Brain pericyte (primary cell): Measurements from ENCODE around the gene MAU2.
A peak's percentile ranks its signal among the peaks of the same experiment; 100 is the strongest.
"Not testable (repeated sequence)": the region's sequence is repeated elsewhere in the genome, so short reads cannot be mapped to it uniquely, and the experiment has no call there.

Experiments
- DNase-seq: peaks from one replicate; pipeline ENCODE4 v3.0.0-alpha.2; 2012; ENCODE audit warnings: low read depth, low spot score

MAU2 gene

DNA sequence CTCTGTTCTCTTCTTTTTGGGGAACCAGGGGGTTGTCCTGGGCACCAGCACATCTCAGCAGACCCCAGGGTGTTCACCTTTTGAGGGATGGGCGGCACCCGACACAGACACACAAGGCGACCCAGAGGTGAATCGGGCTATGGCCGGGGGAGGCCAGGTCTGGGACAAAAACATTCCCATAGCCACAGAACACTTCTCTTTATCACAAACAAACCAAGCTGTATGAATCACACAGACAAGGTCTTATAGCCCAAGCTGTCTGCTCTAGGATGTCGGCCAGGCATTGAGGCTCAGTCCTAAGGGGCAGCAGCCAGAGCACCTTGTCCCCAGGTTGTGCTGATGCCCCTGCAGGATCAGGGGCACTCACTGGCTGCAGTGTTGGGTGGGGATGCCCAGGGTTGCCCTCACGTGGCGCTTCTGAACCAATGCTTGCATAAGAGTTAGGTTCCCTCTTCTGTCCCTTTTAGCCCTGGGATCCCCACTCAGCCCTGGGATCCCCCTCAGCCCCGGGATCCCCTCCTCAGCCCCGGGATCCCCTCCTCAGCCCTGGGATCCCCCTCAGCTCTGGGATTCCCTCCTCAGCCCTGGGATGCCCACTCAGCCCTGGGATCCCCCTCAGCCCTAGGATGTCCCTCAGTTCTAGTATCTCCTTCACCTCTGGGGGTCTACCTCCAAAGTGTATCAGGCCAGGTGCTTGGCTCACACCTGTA, 26.9 kb downstream of the MAU2 start:
- no peak for DNase-seq

DNA sequence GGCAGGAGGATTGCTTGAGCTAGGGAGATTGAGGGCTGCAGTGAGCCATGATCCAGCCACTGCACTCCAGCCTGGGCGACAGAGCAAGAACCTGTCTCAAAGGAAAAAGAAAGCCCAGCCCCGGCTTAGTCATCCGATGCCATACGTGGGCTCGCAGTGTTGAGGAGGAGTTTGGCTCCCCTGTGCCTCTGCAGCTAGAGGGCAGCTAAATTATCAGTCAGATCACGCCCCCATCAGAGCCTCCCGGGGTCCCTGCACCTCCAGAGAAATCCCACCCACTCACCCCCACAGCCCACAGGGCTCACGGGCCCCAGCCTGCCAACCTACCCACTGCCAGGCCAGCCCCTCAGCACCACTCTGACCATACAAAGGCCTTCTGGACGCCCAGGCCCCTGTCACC, 27.6 kb downstream of the MAU2 start:
- DNase-seq: no peak

DNA sequence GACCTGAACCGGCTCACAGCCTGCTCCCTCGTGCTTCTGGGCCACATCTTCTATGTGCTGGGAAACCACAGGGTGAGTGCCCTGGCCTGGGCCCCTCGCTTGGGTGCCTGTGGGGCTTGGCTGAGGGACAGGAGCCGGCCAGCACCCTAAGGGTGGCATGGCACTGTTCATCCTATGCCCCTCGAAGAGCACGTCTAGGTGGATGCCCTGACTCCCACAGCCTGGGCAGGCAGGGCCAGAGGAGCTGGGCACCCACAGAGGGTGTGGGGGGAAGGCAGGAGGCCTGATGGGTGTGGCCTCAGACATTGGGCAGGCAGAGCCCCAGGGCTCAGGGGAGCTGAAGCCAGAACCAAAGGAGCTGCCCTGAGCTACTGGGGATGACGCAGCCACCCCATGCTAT, 28.7 kb downstream of the MAU2 start:
- no peak for DNase-seq

DNA sequence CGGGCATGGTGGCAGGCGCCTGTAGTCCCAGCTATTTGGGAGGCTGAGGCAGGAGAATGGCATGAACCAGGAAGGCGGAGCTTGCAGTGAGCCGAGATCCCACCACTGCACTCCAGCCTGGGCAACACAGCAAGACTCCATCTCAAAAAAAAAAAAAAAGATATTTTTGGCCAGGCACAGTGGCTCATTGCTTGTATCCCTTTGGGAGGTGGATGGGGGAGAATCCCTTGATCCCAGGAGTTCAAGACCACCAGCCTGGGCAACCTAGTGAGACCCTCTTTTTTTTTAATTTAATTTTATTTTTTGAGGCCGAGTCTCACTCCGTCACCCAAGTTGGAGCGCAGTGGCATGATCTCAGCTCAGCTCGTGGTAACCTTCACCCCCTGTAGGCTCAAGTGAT, 30.1 kb downstream of the MAU2 start:
- DNase-seq: not testable (repeated sequence)

DNA sequence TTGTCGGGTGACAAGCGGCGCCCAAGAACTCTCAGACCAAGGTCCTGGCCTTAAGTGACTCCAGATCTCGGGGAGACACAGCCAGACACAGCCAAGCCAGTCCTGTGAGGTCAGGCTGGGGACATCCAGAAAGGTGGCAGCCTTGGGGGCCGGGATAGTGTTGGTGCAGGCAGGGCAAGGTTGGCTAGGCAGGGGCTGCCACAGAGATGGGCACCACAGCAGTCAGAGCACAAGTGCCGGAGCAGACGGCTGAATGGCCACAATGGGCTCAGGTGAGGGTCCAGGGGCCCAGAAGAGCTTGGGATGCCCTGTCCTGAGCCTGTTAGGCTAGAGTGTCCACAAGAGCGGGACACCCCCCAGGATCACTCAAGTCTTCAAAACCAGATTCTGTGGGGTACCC, 32.2 kb downstream of the MAU2 start:
- DNase-seq: no peak

DNA sequence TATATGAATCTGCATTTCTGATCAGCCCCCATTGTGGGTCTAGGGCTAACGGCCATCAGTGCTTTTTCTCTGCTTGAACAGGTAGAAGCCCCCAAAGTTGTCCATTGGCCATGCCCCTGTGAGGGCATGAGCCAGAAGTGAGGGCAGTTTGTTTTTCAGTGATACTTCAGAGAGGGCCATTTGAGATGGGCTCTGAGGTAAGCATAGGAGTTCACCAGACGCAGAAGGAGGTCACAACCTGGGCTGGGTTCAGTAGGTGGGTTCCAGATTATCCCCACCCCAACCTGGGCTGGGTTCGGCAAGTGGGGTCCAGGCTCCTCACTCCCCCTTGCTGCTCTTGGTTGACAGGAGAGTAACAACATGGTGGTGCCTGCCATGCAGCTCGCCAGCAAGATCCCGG, 33.4 kb downstream of the MAU2 start:
- no peak for DNase-seq

DNA sequence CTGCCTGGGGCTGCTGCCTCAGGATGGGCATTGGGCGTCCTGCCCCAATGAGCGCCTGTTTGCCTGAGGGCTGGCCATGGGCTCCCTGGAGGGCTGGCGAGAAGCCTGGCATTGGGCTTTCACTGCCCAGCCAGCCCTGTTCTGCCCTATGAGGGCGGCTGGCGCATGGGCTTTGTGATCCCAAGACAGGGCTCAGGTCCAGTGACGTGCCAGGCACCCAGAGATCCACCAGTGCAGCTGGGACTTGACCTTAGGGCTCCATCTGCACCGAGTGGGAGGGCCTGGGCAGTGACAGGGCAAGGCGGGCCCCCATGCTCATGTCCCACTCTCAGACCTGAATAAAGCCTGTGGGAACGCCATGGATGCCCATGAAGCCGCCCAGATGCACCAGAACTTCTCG, 34.3 kb downstream of the MAU2 start:
- no peak for DNase-seq

DNA sequence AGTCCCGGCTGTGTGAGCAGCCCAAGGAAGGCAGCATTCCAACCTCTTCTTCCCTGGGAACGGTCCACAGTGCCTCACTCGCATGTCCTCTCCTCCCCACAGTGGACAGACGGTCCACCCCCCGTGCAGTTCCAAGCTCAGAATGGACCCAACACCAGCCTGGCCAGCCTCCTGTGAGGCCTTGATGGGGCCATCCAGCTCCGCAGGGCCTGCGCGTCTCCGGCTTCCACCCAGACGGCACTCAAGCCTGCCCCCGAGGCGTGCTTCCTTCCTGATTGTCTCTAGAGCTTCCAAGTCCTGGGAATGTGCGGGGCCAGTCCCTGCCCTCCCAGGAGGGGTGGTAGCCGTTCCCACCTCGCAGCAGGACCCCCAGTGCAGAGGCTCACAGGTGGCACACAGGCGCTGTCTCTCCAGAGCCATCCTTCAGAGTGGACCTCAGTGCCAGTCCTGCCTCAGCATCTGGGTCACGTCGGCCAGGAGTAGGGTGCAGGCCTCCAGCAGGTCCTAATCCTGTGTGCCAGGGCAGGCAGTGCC, 35.0 kb downstream of the MAU2 start:
- no peak for DNase-seq

DNA sequence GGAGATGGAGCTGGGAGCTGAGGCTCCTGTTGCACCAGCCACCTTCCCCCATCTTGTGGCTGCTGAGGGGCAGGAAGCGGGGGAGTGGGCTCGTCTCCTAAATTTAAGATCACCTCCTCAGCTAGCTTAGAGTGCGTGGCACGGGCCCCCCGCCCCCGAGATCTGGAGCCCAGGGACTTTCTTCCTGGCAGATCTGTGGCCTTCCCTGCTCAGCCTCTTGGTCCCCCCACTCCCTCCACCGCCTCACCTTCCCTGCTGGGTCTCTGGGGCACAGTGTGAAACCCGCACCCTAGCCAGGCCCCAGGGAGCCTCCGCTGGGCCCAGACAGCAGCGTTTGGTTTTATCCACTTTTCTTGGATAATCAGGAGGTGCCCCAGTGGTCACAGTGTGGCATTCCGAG, 35.9 kb downstream of the MAU2 start:
- DNase-seq: no peak

DNA sequence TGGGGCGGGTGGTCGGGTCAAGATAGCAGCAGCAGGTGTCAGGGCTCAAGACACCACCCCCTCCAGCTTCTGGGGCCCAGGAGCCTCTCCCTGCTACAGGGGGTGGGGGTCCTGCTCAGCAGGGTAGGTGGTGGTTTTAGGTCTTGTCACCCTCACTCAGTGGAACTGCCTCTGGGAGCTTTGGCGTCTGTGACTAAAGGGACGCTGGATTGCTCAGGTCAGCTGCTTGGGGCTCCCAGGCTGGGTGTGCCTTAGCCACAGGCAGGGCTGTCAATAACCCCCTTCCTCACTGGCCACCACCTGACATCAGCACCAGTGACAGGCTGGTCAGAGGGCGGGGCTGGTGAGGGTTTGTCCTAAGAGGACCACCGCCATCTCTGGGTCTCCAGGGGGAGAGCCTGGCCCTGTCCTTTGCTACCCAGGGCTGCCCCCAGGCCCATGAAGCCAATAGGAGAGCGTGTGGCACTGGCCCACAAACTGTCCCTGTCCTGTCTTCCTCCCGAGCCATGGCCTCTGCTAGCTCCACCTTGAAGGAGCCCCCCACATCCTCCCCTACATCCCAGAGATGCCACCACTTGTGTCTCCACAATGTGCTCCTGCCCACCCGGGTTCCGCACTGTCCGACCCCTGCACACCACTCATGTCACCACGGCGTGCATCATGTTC, 36.4 kb downstream of the MAU2 start:
- no peak for DNase-seq

DNA sequence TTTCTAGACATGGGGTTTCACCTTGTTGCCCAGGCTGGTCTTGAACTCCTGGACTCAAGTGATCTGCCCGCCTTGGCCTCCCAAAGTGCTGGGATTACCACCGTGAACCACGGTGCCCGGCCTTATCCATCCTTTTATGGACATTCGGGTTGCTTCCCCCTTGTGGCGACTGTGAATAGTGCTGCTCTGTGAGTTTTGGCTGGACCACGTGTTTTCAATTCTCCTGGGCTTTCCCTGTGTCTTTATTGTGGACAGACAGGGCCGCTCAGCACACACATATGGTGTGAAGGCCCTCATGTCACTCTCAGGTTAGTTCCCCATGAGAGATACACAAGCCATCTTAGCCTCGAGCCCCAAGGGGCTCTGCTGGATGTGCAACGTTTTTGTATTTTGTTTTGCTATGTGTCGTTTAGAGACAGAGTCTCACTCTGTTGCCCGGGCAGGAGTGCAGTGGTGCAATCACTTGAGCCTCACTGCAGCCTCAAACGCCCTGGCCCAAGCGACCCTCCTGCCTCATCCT, 40.5 kb downstream of the MAU2 start:
- DNase-seq: peak; percentile 69

DNA sequence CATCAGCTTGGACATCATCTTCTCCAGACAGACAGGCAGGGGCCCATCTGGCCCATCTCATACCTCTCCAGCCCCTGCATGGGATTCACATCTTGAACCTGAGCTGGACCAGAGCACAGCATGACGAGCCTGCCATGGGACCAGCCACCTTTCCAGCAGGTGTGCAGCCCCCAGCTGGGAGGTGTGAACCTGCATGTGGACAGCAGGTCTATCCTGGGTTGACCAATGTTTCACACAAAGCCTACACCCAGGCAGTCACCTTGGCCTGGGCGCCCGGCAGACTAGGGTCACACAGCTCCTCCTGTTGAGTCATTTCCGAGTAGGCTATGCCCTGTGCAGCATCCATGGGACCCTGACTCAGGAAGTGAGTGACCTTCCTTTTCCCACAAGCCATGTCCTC, 41.4 kb downstream of the MAU2 start:
- DNase-seq: no peak

DNA sequence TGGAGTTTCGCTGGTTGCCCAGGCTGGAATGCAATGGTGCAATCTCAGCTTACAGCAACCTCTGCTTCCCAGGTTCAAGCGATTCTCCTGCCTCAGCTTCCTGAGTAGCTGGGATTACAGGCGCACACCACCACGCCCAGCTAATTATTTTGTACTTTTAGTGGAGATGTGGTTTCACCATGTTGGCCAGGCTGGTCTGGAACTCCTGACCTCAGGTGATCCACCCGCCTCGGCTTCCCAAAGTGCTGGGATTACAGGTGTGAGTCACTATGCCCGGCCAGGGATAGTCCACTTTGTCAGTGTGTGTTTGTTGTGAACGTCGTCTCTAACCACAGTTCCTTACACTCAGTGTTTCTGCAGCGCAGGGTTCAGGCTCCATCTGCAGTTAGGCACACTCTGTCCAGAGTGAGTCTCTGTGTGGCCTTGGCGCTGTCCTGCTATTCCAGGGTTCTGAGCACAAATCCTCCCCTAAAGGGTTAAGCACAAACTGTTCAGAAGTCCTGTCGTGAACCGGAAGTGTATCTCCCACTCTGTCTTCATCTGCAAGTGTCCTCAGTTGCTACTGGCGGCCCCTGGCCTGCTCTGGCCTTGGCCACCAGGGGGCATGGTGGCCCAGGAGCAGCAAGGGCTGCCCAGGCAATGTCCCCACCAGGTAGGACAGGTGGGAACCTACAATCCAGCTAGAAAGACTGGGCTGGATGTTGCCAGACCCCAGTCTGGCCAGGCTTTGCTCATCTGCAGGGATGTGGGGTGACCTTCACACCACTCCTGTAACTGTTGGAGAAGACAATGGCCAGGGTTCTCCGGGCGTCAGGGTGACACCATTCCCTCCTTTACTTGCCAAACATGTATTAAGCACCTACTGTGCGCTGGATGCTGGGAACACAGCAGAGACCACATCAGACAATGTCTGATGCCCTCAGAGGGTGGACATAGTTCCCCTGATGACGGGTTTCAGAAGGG, 46.1 kb downstream of the MAU2 start:
- no peak for DNase-seq

DNA sequence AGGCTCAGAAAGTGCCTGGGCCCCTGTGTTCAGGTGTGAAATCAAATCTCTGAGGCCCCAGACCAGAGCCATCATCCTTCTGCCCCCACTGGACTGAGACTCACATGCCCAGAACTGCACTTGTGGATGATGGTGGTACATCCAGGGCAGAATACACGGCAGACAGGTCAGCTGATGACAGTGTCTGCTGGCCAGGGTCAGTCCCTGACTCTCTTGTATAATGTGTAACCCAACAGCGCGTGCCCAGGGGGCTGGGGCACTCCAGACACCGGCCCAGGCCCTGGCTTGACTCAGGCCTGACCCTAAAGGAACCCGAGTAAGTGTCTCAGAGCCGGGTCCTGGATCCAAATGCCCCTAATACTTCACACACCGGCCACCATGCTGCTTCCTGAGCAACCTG, 47.5 kb downstream of the MAU2 start:
- no peak for DNase-seq

DNA sequence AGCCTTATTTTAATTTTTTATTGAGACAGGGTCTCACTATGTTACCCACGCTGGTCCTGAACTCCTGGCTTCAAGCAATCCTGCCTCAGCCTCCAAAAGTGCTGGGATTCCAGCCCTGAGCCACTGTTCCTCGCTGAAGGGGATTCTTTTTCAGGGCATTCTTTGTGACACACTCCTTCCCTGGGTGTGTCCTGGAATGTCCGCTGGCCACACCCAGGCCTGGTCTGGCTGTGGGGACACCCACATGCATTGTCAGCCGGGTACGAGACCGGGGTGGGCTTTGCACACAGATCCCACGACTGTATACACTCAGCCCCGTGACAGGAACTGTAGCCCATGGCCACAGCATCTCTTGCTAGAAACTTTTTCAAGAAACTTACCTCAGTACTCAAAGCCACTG, 50.4 kb downstream of the MAU2 start:
- no peak for DNase-seq

DNA sequence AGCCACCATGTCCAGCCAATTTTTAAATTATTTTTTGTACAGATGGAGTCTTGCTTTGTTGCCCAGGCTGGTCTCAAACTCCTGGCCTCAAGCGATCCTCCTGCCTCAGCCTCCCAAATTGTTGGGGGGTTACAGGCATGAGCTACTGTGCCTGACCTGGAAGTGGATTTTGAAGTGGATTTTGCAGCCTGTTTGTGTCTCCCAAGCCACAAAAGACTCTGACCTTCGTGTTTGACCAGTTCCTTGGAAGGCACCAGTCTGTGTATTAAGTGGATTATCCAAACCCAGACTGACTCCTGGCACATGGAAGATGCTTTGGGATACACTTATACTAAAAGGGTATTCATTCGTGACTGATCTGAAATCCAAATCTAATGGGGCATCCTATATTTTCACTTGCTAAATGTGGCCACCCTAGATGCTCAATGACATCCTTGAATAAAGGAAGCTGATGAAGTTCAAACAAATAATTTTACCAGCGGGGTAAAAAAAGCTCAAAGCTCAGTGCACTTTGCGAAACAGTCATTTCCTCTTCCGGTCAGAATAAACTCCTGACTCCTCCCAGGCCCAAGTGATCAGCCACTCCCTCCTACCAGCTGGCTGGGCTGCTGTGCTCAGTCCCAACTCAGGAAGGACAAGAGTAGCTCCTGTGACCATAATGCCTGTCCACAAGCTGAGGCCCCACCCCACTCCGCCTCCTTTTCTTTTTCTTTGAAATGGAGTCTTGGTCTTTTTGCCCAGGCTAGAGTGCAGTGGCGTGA, 52.2 kb downstream of the MAU2 start:
- DNase-seq: no peak

DNA sequence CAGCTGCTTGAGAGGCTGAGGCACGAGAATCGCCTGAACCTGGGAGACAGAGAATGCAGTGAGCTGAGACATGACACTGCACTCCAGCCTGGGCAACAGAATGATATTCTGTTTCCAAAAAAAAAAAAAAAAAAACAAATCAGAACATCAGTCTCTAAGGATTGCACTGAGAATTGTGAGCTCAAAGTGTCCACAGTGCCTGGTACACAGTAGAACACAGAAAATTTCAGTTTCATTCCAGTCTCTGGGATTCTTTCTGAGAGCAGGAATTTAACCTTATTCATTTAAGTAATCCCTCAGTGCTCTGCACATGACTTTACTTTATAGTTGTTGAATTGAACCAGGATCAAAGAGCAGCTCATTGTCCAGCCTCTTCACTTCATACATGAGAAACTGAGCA, 58.9 kb downstream of the MAU2 start:
- DNase-seq: no peak

DNA sequence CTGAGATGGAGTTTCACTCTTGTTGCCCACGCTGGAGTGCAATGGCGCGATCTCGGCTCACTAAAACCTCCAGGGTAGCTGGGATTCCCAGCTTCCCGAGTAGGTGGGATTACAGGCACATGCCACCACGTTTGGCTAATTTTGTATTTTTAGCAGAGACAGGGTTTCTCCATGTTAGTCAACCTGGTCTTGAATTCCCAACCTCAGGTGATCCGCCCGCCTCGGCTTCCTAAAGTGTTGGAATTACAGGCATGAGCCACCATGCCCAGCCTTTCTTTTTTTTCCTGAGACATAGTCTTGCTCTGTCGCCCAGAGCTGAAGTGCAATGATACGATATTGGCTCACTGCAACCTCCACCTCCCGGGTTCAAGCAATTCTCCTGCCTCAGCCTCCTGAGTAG, 59.7 kb downstream of the MAU2 start:
- DNase-seq: not testable (repeated sequence)

DNA sequence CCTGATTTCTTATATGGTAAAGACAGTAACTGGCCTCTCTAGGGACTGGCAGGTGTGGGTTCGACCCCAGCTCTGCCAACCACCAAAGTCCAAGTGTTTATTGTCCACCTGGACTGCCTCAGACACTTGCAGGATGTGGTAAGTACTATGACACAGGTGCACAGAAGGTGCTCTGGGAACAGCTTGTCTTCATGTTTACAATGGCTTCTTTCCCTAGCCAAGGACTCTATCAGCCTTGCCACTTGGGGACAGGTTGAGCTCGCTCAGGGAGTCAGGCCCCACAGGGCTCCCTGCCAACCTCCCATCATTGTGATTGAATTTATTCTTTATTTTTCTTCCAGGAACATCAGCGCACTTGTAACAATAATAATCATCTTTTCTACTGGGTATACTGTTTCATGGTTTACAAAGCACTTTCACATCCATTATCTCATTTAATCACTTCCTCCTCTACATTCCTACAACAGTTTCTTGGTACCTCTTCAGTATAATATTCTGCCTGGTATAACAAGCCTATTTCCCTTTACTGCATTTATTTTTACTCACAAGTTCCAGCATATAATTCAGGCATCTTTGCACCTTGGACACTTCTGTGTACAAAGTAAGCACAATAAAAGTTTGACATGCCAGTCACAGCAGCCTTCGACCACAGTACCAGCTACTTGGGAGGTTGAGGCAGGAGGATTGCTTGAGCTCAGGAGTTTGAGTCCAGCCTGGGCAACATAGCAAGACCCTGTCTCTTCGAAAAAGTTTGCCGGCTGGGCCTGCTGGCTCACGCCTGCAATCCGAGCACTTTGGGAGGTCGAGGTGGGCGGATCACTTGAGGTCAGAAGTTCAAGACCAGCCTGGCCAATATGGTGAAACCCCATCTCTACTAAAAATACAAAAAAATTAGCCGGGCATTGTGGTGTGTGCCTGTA, 60.6 kb downstream of the MAU2 start:
- no peak for DNase-seq

DNA sequence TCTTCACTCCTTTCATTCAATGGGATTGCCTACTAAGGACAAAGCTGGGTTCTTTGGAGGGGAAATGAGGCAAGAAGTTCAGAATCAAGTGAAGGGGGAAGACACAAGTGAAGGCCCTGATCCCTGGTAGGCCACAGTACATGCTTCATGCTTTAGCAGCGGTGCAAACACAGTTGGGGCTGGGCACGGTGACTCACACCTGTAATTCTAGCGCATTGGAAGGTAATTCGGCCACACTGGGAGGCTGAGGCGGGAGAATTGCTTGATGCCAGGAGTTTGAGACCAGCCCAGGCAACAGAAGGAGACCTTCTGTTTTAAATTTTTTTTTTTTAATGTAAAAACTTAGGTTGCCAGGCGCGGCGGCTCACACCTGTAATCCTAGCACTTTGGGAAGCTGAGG, 61.5 kb downstream of the MAU2 start:
- no peak for DNase-seq
